Measurements from ENCODE around the gene CACNG3. TPM values are rescaled to one million over a fixed set of nuclear protein-coding genes. Genes with fewer than 3 reads are reported as not detected.
"Not testable (repeated sequence)": the region's sequence is repeated elsewhere in the genome, so short reads cannot be mapped to it uniquely, and the experiment has no call there.

CACNG3 gene
- total RNA-seq, 6 donors from 2014 or later, result not detected

GRCh38 chr16:24336491-24336890 is 80.4 kb downstream of the CACNG3 start:
- Histone ChIP-seq H3K4me1 (no peaks in the 10 kb centered on the region), H3K27ac (no peak overlapping the region), H3K4me3 (no peak overlapping the region), H3K27me3 (no peaks in the 10 kb centered on the region), H3K9me3 (peaks cover 0 to 4% (median 0%) of the 10 kb centered on the region in 4 donors), H3K36me3 (no peaks in the 10 kb centered on the region)
- 89 to 92% methylated on average over 3 of the region's 3 CpGs for WGBS, 2 donors
- DNase-seq, result no peak
- no peak for TF ChIP-seq POLR2A (IDR thresholded peaks at IDR 0.05)
- no peak for TF ChIP-seq EP300 (IDR thresholded peaks at IDR 0.05)
- TF ChIP-seq POLR2AphosphoS5 (IDR thresholded peaks at IDR 0.05), result no peak
- no peak for TF ChIP-seq CTCF (IDR thresholded peaks at IDR 0.05)
- no peak for ATAC-seq (ENCODE audit: low FRiP score in 2 of 2)

- WGBS, 2 donors, result 71 to 88% methylated on average over 4 of the region's 4 CpGs
These were observed 80.9 kb downstream of the CACNG3 start for GRCh38 chr16:24337013-24337412.

GRCh38 chr16:24343829-24344228 is 87.7 kb downstream of the CACNG3 start:
- H3K4me1 ChIP-seq; DNase-seq; H3K9me3 ChIP-seq; H3K27ac ChIP-seq; H3K4me3 ChIP-seq; H3K27me3 ChIP-seq; ATAC-seq (ENCODE audit: low FRiP score in 2 of 2); H3K36me3 ChIP-seq: not testable (repeated sequence)
- 67 to 73% methylated on average over 11 of the region's 11 CpGs for WGBS, 2 donors

More at GRCh38 chr16:24337013-24337412, 80.9 kb downstream of the CACNG3 start:
- Histone ChIP-seq H3K27me3 (no peaks in the 10 kb centered on the region), H3K9me3 (peaks cover 0 to 4% (median 0%) of the 10 kb centered on the region in 4 donors), H3K27ac (no peak overlapping the region), H3K4me3 (no peak overlapping the region), H3K4me1 (no peaks in the 10 kb centered on the region), H3K36me3 (no peaks in the 10 kb centered on the region)
- ATAC-seq (ENCODE audit: low FRiP score in 2 of 2) (no peak), DNase-seq (no peak)
- TF ChIP-seq POLR2AphosphoS5 (IDR thresholded peaks at IDR 0.05) (no peak), CTCF (IDR thresholded peaks at IDR 0.05) (no peak), POLR2A (IDR thresholded peaks at IDR 0.05) (no peak), EP300 (IDR thresholded peaks at IDR 0.05) (no peak)

- H3K36me3 ChIP-seq, result no peaks in the 10 kb centered on the region
- WGBS, 2 donors, result 51 to 65% methylated on average over 2 of the region's 2 CpGs
- no peaks in the 10 kb centered on the region for H3K27me3 ChIP-seq
- H3K4me1 ChIP-seq, result no peaks in the 10 kb centered on the region
- TF ChIP-seq CTCF (IDR thresholded peaks at IDR 0.05) (no peak), POLR2A (IDR thresholded peaks at IDR 0.05) (no peak), EP300 (IDR thresholded peaks at IDR 0.05) (no peak), POLR2AphosphoS5 (IDR thresholded peaks at IDR 0.05) (no peak)
- H3K27ac ChIP-seq, result no peak overlapping the region
- no peak for DNase-seq
- ATAC-seq (ENCODE audit: low FRiP score in 2 of 2), result no peak
- H3K9me3 ChIP-seq, result no peaks in the 10 kb centered on the region
- H3K4me3 ChIP-seq, result no peak overlapping the region
These were observed 88.6 kb downstream of the CACNG3 start for GRCh38 chr16:24344784-24345183.

DNA sequence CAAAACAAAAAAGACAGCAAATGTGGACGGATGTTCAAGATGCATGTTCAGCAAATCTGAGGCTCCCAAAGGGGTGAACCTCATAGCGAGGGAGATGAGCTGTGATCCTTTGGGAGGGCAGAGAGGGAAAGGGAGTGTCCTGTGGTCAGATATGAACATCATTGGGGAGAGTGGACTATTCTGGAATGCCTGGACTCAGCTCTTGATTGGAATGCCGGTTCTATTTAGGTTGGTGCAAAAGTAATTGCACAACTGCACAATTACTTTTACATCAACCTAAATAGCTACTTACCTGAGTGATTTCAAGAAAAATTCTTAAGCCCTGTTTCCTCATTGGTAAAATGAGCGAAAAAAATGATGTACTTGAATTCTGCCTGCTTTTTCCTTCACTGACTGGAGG is 89.6 kb downstream of the CACNG3 start:
- no peaks in the 10 kb centered on the region for H3K9me3 ChIP-seq
- ATAC-seq (ENCODE audit: low FRiP score in 2 of 2), result no peak
- H3K4me3 ChIP-seq, result no peak overlapping the region
- TF ChIP-seq CTCF (IDR thresholded peaks at IDR 0.05) (no peak), EP300 (IDR thresholded peaks at IDR 0.05) (no peak), POLR2AphosphoS5 (IDR thresholded peaks at IDR 0.05) (no peak), POLR2A (IDR thresholded peaks at IDR 0.05) (no peak)
- H3K36me3 ChIP-seq, result no peaks in the 10 kb centered on the region
- no peak overlapping the region for H3K27ac ChIP-seq
- H3K27me3 ChIP-seq, result no peaks in the 10 kb centered on the region
- no peak for DNase-seq
- 75 to 82% methylated on average over 4 of the region's 4 CpGs for WGBS, 2 donors
- H3K4me1 ChIP-seq, result no peaks in the 10 kb centered on the region
